PC-9 (cell line): Measurements from ENCODE around the gene SPRING1.

ENCODE experiments used
- CTCF ChIP-seq: fragments of 200-600 bp; sonication (generic); conservative IDR thresholded peaks from 2 replicates; pipeline ENCODE4 v1.6.1; 2017; ENCODE audit warnings: mixed run types, antibody characterized with exemption, mild to moderate bottlenecking, moderate library complexity
- EZH2 ChIP-seq: fragments of 200-600 bp; sonication (generic); IDR thresholded peaks from 2 replicates; pipeline ENCODE4 v1.8.0; 2017; ENCODE audit warnings: antibody characterized with exemption, low read depth

- TF ChIP-seq CTCF (no peak), EZH2 (no peak)
These were observed 10.6 kb downstream of the SPRING1 start for GRCh38 chr12:116727261-116727660.
